HCT116 (cell line): ENCODE results near the gene GOLGA7B. TPM values are rescaled to one million over a fixed set of nuclear protein-coding genes. Genes with fewer than 3 reads are reported as not detected.

ENCODE experiments used
- ATAC-seq: fragments of 200-7000 bp; cut with Tn5 transposase; 2 replicates; pipeline ENCODE4 v1.9.1; 2020; ENCODE audit warnings: mild to moderate bottlenecking, moderate library complexity
- BruUV-seq: library from RNA; stranded (reverse); fragments of 400-500 nt; replicated peaks from 2 replicates; lab custom pipeline; 2021; lab: Mats Ljungman, UMichigan
- CTCF ChIA-PET: fragments of 300-600 bp; sonication (Branson Sonifier 250); formaldehyde crosslinking; loops from one replicate; lab custom pipeline; 2021; ENCODE audit warnings: antibody characterized with exemption; lab: Charles Lee
- POLR2A ChIA-PET: fragments of 300-600, 350-600 bp; sonication (Branson Sonifier 250); formaldehyde crosslinking; loops from one replicate; lab custom pipeline; 2021; ENCODE audit warnings: antibody characterized with exemption; lab: Charles Lee
- RAD21 ChIA-PET, 2 experiments: fragments of 300-600 bp; sonication (Branson Sonifier 250); formaldehyde crosslinking; loops; one replicate each; lab custom pipeline; 2023; ENCODE audit warnings: low total read pairs in 2 of 2; ENCODE audit not compliant: uncharacterized antibody in 2 of 2, unreplicated experiment in 2 of 2, low non-redundant PET in 1 of 2; lab: Charles Lee
- DNase-seq: peaks from one replicate; pipeline ENCODE4 v3.0.0-alpha.2; 2010; ENCODE audit warnings: low read depth, low spot score
- H2AFZ ChIP-seq: fragments of 200-600 bp; shearing (Covaris generic), sonication (generic); 2 replicates; pipeline ENCODE4 v1.6.1; 2017; ENCODE audit warnings: low read depth, mixed run types, mixed read lengths, antibody characterized with exemption, low read length; ENCODE audit not compliant: poor library complexity, severe bottlenecking
- H3K27ac ChIP-seq: 2 replicates; pipeline ENCODE4 v1.5.1; 2012; ENCODE audit warnings: low read depth, low read length
- H3K27me3 ChIP-seq: fragments of 200-600 bp; sonication (generic); 2 replicates; pipeline ENCODE4 v1.6.1; 2016; ENCODE audit warnings: mixed run types, low read length, mixed read lengths; ENCODE audit not compliant: insufficient read depth
- H3K36me3 ChIP-seq, 2 experiments: fragments of 200-500 bp in 1 of 2; fragments of 200-600 bp in 1 of 2; sonication (Bioruptor generic) in 1 of 2; sonication (generic) in 1 of 2; 2 replicates each; pipeline versions ENCODE4 v1.5.1 to v1.6.1; 2014 to 2016; ENCODE audit warnings: low read length in 2 of 2, inconsistent platforms in 1 of 2, mixed read lengths in 1 of 2, mixed run types in 1 of 2; ENCODE audit not compliant: insufficient read depth in 2 of 2, control insufficient read depth in 1 of 2
- H3K4me1 ChIP-seq, 2 experiments: fragments of 200-600 bp in 1 of 2; sonication (generic) in 1 of 2; 2 replicates each; pipeline versions ENCODE4 v1.5.1 to v1.6.1; 2012 to 2017; ENCODE audit warnings: low read length in 2 of 2, inconsistent platforms in 1 of 2, mild to moderate bottlenecking in 1 of 2, mixed read lengths in 1 of 2, mixed run types in 1 of 2, moderate library complexity in 1 of 2; ENCODE audit not compliant: insufficient read depth in 2 of 2, control insufficient read depth in 1 of 2
- H3K4me2 ChIP-seq: fragments of 200-600 bp; sonication (generic); 2 replicates; pipeline ENCODE4 v1.6.1; 2017; ENCODE audit warnings: mixed run types, low read length, mixed read lengths
- H3K4me3 ChIP-seq, 2 experiments: fragments of 200-600 bp in 1 of 2; sonication (generic) in 1 of 2; replicated peaks in 1 of 2; 2 replicates each; pipeline ENCODE4 v1.5.1; 2011 to 2016; ENCODE audit warnings: low read length in 2 of 2, control low read depth in 1 of 2, low read depth in 1 of 2, mild to moderate bottlenecking in 1 of 2, mixed read lengths in 1 of 2, mixed run types in 1 of 2
- H3K79me2 ChIP-seq: fragments of 200-600 bp; sonication (generic); 2 replicates; pipeline ENCODE4 v1.6.1; 2017; ENCODE audit warnings: mild to moderate bottlenecking, mixed run types, low read length, moderate library complexity, mixed read lengths; ENCODE audit not compliant: insufficient read depth
- H3K9ac ChIP-seq: fragments of 200-600 bp; sonication (generic); 2 replicates; pipeline ENCODE4 v1.6.1; 2016; ENCODE audit warnings: low read length, mixed read lengths
- H3K9me2 ChIP-seq: fragments of 200-600 bp; sonication (generic), shearing (Covaris generic); 2 replicates; pipeline ENCODE4 v1.6.1; 2017; ENCODE audit warnings: mixed run types, mild to moderate bottlenecking, moderate library complexity; ENCODE audit not compliant: insufficient read depth
- H3K9me3 ChIP-seq, 2 experiments: fragments of 200-500 bp in 1 of 2; fragments of 200-600 bp in 1 of 2; sonication (Bioruptor generic) in 1 of 2; sonication (generic) in 1 of 2; 2 replicates each; pipeline ENCODE4 v1.6.1; 2014 to 2017; ENCODE audit warnings: low read length in 2 of 2, mixed read lengths in 2 of 2, inconsistent platforms in 1 of 2, low read depth in 1 of 2, mild to moderate bottlenecking in 1 of 2, mixed run types in 1 of 2, moderate library complexity in 1 of 2; ENCODE audit not compliant: control insufficient read depth in 1 of 2, insufficient read depth in 1 of 2
- H4K20me1 ChIP-seq: fragments of 200-600 bp; sonication (generic), shearing (Covaris generic); 2 replicates; pipeline ENCODE4 v1.6.1; 2017; ENCODE audit warnings: mixed run types, mild to moderate bottlenecking, moderate library complexity; ENCODE audit not compliant: insufficient read depth
- CEBPB ChIP-seq: IDR thresholded peaks from 2 replicates; pipeline ENCODE4 v1.6.1; 2012; ENCODE audit warnings: low read depth
- JUND ChIP-seq: IDR thresholded peaks from 2 replicates; pipeline ENCODE4 v1.6.1; 2012
- MAX ChIP-seq: IDR thresholded peaks from 2 replicates; pipeline ENCODE4 v1.6.1; 2012
- POLR2AphosphoS5 ChIP-seq: IDR thresholded peaks from 2 replicates; pipeline ENCODE4 v1.6.1; 2011; ENCODE audit warnings: mild to moderate bottlenecking, low read depth, low read length, moderate library complexity
- RAD21 ChIP-seq: IDR thresholded peaks from 2 replicates; pipeline ENCODE4 v1.6.1; 2012; ENCODE audit warnings: low read depth, mild to moderate bottlenecking
- SIN3A ChIP-seq: IDR thresholded peaks from 2 replicates; pipeline ENCODE4 v1.6.1; 2012; ENCODE audit warnings: low read depth
- SRF ChIP-seq: IDR thresholded peaks from 2 replicates; pipeline ENCODE4 v1.6.1; 2012; ENCODE audit warnings: low read depth
- YY1 ChIP-seq: IDR thresholded peaks from 2 replicates; pipeline ENCODE4 v1.6.1; 2011; ENCODE audit warnings: low read length, low read depth, moderate library complexity, mild to moderate bottlenecking; ENCODE audit not compliant: insufficient replicate concordance; ENCODE audit errors: extremely low read depth
- ZFX ChIP-seq: fragments of 450-650 bp; IDR thresholded peaks from 2 replicates; pipeline ENCODE4 v1.6.1; 2017
- intact Hi-C: fragments of 100-400 bp; cut with micrococcal nuclease; formaldehyde crosslinking; loops from 2 replicates; pipeline ENCODE4 v1.10.0; 2022
- total RNA-seq: library from RNA; stranded (reverse); gene quantifications from one replicate; pipeline ENCODE4 v1.2.1, GENCODE V29; 2021; ENCODE audit not compliant: unreplicated experiment
- TF ChIP-seq, protein P1 (sequence below), 3 experiments: fragments of 200-600 bp in 1 of 3; sonication (generic) in 1 of 3; IDR thresholded peaks in 2 of 3; conservative IDR thresholded peaks in 1 of 3; 2 replicates each; pipeline ENCODE4 v1.5.1; 2012 to 2017; ENCODE audit warnings: low read depth in 2 of 3, low read length in 2 of 3, antibody characterized with exemption in 1 of 3, borderline replicate concordance in 1 of 3, control low read depth in 1 of 3, mild to moderate bottlenecking in 1 of 3, mixed read lengths in 1 of 3, mixed run types in 1 of 3, moderate library complexity in 1 of 3; ENCODE audit not compliant: insufficient read depth in 1 of 3

The GOLGA7B gene
- total RNA-seq, 1 experiment from 2014 or later, result 1.0 TPM

- no peaks in the 10 kb centered on the region for H3K9me2 ChIP-seq
- H3K27me3 ChIP-seq, result no peaks in the 10 kb centered on the region
- no peak overlapping the region for H2AFZ ChIP-seq
- no peak overlapping the region for H3K9ac ChIP-seq
- BruUV-seq, result no TSS peak
- H4K20me1 ChIP-seq, result no peaks in the 10 kb centered on the region
- no peak for TF ChIP-seq JUND
- no peak for TF ChIP-seq CEBPB
- TF ChIP-seq SIN3A, result no peak
- no peak for TF ChIP-seq POLR2AphosphoS5
- TF ChIP-seq RAD21, result no peak
- TF ChIP-seq MAX, result no peak
- TF ChIP-seq YY1, result no peak
- TF ChIP-seq ZFX, result no peak
- TF ChIP-seq, protein P1, sequence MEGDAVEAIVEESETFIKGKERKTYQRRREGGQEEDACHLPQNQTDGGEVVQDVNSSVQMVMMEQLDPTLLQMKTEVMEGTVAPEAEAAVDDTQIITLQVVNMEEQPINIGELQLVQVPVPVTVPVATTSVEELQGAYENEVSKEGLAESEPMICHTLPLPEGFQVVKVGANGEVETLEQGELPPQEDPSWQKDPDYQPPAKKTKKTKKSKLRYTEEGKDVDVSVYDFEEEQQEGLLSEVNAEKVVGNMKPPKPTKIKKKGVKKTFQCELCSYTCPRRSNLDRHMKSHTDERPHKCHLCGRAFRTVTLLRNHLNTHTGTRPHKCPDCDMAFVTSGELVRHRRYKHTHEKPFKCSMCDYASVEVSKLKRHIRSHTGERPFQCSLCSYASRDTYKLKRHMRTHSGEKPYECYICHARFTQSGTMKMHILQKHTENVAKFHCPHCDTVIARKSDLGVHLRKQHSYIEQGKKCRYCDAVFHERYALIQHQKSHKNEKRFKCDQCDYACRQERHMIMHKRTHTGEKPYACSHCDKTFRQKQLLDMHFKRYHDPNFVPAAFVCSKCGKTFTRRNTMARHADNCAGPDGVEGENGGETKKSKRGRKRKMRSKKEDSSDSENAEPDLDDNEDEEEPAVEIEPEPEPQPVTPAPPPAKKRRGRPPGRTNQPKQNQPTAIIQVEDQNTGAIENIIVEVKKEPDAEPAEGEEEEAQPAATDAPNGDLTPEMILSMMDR (IDR thresholded peaks at IDR 0.05 in 2 of 3, conservative IDR thresholded peaks at IDR 0.05 in 1 of 3; ENCODE audit: borderline replicate concordance in 1 of 3, insufficient read depth in 1 of 3, low read depth in 2 of 3, low read length in 2 of 3), result no peak
- TF ChIP-seq SRF, result no peak
- H3K79me2 ChIP-seq, result no peaks in the 10 kb centered on the region
- H3K4me2 ChIP-seq, result peak overlapping the region; percentile 79; the same call in 1 of the 2 replicates
- no peak overlapping the region for H3K4me3 ChIP-seq
- no peak for ATAC-seq
- intact Hi-C loops, result no loop called here
- H3K9me3 ChIP-seq, result no peaks in the 10 kb centered on the region
- ChIA-PET POLR2A (no interaction called here), RAD21 (no interaction called here), CTCF (no interaction called here)
- no peak for DNase-seq
- no peaks in the 10 kb centered on the region for H3K36me3 ChIP-seq
- H3K4me1 ChIP-seq, result peaks cover 34 to 55% of the 10 kb centered on the region in 2 experiments
- no peak overlapping the region for H3K27ac ChIP-seq
Measured at GRCh38 chr10:97887399-97887798, 37.8 kb downstream of the GOLGA7B start.
